RWPE2 (cell line): ENCODE results near the gene ELAVL1.

Experiments
- ATAC-seq: fragments of 200-7000 bp; cut with Tn5 transposase; 3 replicates; pipeline ENCODE4 v1.9.1; 2021; ENCODE audit warnings: low read depth
- DNase-seq: peaks from one replicate; pipeline ENCODE4 v3.0.0-alpha.2; 2020; ENCODE audit warnings: low spot score
- H3K27ac ChIP-seq: fragments of 450-650 bp; 2 replicates; pipeline ENCODE4 v1.5.1; 2017; ENCODE audit warnings: mild to moderate bottlenecking; ENCODE audit not compliant: poor library complexity, severe bottlenecking
- H3K27me3 ChIP-seq: fragments of 250-450 bp; sonication (Bioruptor Pico); 2 replicates; pipeline ENCODE4 v1.5.1; 2021; ENCODE audit warnings: mild to moderate bottlenecking, moderate library complexity; ENCODE audit not compliant: insufficient read depth, poor library complexity, severe bottlenecking
- H3K36me3 ChIP-seq: fragments of 250-450 bp; sonication (Bioruptor Pico); 2 replicates; pipeline ENCODE4 v1.5.1; 2020; ENCODE audit warnings: low read depth, mild to moderate bottlenecking, moderate library complexity
- H3K4me1 ChIP-seq: fragments of 250-450 bp; sonication (Bioruptor Pico); 2 replicates; pipeline ENCODE4 v1.5.1; 2021; ENCODE audit warnings: mild to moderate bottlenecking, moderate library complexity; ENCODE audit not compliant: insufficient read depth, poor library complexity, severe bottlenecking
- H3K4me3 ChIP-seq: fragments of 250-450 bp; sonication (Bioruptor Pico); 2 replicates; pipeline ENCODE4 v1.5.1; 2021; ENCODE audit warnings: mild to moderate bottlenecking, moderate library complexity; ENCODE audit not compliant: severe bottlenecking
- H3K9me3 ChIP-seq: fragments of 250-450 bp; sonication (Bioruptor Pico); 2 replicates; pipeline ENCODE4 v1.5.1; 2021; ENCODE audit warnings: mild to moderate bottlenecking, moderate library complexity; ENCODE audit not compliant: severe bottlenecking
- CTCF ChIP-seq: fragments of 450-650 bp; IDR thresholded peaks from one replicate; pipeline ENCODE4 v1.5.1; 2017; ENCODE audit warnings: mild to moderate bottlenecking, moderate library complexity; ENCODE audit not compliant: poor library complexity, severe bottlenecking

Gene ELAVL1

GRCh38 chr19:8046569-8047165 is 41.2 kb upstream of the ELAVL1 start:
- Histone ChIP-seq H3K36me3 (no peaks in the 10 kb centered on the region), H3K4me3 (no peak overlapping the region), H3K4me1 (no peaks in the 10 kb centered on the region), H3K27me3 (no peaks in the 10 kb centered on the region), H3K27ac (no peak overlapping the region), H3K9me3 (no peaks in the 10 kb centered on the region)
- DNase-seq (no peak), ATAC-seq (no peak)
- TF ChIP-seq CTCF = no peak

- Histone ChIP-seq H3K4me3 (no peak overlapping the region), H3K36me3 (no peaks in the 10 kb centered on the region), H3K27me3 (no peaks in the 10 kb centered on the region), H3K9me3 (no peaks in the 10 kb centered on the region), H3K27ac (no peak overlapping the region), H3K4me1 (no peaks in the 10 kb centered on the region)
- ATAC-seq (no peak), DNase-seq (no peak)
- no peak for TF ChIP-seq CTCF
Measured at GRCh38 chr19:8045872-8046568, 40.6 kb upstream of the ELAVL1 start.

GRCh38 chr19:8044018-8044417 is 38.6 kb upstream of the ELAVL1 start:
- DNase-seq = no peak
- no peak for ATAC-seq
- H3K4me1 ChIP-seq = no peaks in the 10 kb centered on the region
- H3K27ac ChIP-seq = no peak overlapping the region
- no peak for TF ChIP-seq CTCF
- H3K9me3 ChIP-seq = no peaks in the 10 kb centered on the region
- H3K27me3 ChIP-seq = no peaks in the 10 kb centered on the region
- H3K4me3 ChIP-seq = no peak overlapping the region
- H3K36me3 ChIP-seq = no peaks in the 10 kb centered on the region

DNA sequence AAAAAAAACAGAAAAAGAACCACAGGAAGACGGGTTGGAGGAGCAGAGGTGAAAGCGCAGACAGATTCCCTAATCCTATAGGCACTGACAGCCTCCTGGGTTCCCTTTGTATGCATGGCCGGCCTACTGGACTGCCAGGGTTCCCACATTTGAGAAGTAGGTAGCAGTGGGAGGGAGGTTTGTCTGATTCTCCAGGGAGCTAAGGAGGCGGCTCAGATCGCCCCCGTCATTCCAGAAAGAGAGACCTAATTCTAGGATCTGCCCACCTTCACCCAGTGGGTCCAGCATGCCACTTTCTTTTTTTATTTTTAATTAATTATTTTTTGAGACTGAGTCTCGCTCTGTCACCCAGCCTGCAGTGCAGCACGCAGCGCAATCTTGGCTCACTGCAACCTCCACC is 37.5 kb upstream of the ELAVL1 start:
- no peak for DNase-seq
- Histone ChIP-seq H3K9me3 (no peaks in the 10 kb centered on the region), H3K27me3 (no peaks in the 10 kb centered on the region), H3K4me3 (no peak overlapping the region), H3K36me3 (no peaks in the 10 kb centered on the region), H3K27ac (no peak overlapping the region), H3K4me1 (no peaks in the 10 kb centered on the region)
- ATAC-seq = no peak
- TF ChIP-seq CTCF = no peak

DNA sequence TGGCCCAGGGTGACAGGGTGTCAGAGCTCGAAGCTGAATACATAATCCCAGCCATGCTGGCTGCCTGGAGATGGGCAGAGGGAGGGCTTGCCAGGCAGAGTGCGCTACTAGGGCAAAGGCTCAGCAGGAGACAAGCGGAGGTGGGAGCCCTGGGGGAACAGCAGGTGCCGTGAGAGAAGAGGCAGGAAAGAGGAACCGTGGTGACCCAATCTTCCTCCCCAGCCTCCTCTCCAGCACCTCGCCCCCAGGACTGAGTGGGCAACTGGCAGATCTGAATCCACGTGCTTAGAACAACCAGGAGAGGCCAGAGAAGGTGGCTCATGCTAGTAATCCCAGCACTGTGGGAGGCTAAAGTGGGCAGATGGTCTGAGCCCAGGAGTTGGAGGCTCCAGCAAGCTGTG is 36.1 kb upstream of the ELAVL1 start:
- H3K27ac ChIP-seq = no peak overlapping the region
- TF ChIP-seq CTCF = no peak
- no peaks in the 10 kb centered on the region for H3K27me3 ChIP-seq
- H3K4me3 ChIP-seq = no peak overlapping the region
- H3K36me3 ChIP-seq = no peaks in the 10 kb centered on the region
- DNase-seq = no peak
- ATAC-seq = no peak
- H3K4me1 ChIP-seq = no peaks in the 10 kb centered on the region
- H3K9me3 ChIP-seq = no peaks in the 10 kb centered on the region
